Activated effector memory CD4-positive, alpha-beta T cell treated with anti-CD3 and anti-CD28 coated beads, Interleukin-2, amount 50 U/mL, for 16 hours (primary cell): Measurements from ENCODE around the gene PAX7.
"Not testable (repeated sequence)": the region's sequence is repeated elsewhere in the genome, so short reads cannot be mapped to it uniquely, and the experiment has no call there.

Source experiments
- DNase-seq: peaks from one replicate; pipeline ENCODE4 v3.0.0-alpha.2; 2020

Gene PAX7

DNA sequence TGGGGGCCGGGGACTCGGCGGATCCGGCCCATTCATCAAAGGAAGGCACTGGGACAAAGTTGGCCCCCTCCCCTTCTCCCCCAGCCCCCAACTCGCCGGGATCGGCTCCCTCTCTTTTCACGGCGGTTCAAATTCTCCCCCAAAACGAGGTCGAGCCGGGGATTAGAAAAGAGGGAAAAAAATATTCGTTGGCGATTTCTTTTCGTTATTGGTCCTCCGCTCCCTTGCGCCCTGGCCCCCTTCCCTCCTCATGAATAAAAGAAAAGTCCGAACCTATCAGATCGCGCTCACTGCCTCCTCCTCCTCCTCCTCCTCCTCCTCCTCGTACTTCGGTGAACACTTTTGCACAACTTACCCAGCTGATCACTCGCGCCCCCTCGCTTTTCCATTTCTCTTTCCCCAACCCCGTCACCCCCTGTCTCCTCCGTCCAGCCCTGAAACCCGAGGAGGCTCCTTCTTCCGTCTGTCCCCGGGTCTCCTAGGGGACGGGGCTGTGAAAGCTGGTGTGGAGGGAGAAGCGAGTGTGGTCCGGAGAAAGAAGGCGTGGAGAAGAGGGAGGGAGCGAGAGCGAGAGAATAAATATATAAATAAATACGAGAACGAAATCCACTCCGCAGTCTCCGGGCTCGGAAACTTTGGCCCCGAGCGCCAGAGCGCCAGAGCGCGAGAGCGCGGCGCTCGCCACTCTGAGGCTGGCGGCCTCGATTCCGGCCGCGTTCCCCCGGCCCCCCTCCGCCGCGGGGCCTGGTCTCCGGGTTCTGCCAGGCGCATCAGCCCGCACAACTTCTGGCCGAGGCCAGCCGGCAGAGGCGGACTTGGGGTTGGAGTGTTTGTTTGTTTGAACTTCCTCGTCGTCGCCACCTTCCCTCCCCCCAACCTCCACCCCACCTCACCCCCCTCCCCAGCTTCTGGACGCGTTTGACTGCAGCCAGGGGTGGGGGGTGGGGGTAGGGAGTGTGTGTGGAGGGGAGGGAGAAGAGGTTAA is at the start of gene PAX7:
TSS of gene PAX7 (plus strand) at position 336 of the 985 bp plus-strand sequence. CDS start 758 bp downstream, outside the sequence.
- no peak for DNase-seq

DNA sequence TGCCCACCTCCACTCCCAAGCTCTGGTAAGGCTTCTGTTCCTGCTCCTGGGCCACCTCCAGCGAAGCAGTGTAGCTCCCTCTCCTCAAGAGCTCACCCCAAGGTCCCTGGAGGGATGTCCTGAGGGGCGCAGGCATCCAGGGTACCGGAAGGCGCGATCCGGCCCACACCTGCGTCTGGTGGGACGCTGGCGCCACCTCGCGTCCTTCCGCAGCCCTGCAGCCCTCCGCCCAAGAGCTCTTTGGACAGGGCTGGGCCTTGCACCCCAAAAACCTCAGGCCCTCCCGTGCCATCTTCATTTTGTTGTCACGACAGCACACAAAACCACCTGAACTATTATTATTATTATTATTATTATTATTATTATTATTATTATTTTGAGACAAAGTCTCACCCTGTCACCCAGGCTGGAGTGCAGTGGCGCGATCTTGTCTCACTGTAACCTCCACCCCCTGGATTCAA is 49.2 kb upstream of the PAX7 start:
- no peak for DNase-seq

DNA sequence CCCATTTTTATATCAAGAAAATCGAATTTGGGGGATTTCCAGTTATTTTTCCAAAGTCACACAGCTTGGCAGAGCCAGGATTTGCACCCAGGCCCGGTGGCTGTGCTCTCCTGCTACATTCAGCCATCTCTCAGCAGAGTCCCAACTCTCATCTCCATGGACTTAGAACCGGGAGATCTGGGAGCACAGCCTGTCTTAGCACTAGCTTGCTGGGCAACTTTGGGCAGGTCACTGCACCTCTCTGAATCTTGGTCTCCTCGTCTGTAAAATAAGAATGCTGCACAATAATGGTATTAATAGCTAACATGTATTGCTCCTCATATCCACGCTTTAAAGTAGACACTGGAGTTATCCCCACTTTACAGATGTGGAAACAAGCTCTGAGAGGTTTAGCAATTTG is 47.8 kb upstream of the PAX7 start:
- no peak for DNase-seq

DNA sequence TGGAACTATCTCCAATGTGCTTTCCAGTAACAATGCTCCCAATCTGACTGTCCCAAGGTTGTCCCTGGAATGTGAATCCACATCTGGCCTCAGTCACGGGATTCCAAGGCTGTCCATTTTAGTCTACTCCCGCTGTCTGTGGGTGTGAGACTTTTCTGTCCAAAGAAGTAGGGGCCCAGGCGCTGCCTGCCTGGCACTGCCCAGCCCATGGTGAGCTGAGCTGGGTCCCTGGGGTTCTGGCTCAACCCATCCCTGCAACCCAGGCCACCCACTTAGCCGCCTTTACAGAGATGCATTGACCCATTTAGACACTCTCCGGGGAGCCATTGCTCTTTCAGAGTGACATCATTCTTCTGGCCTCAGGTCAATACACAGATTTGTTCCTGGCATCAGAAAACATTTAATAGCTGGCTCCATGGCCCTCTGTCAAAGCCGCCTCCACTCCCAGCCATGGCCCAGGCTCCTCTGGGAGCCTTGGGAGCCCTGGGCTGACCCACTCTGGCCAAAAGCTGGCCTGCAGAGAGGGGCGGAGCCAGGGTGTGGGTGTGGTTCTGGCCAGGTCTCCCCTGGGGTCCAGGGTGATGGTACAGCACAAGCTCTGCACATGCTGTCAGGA is 47.2 kb upstream of the PAX7 start:
- no peak for DNase-seq

DNA sequence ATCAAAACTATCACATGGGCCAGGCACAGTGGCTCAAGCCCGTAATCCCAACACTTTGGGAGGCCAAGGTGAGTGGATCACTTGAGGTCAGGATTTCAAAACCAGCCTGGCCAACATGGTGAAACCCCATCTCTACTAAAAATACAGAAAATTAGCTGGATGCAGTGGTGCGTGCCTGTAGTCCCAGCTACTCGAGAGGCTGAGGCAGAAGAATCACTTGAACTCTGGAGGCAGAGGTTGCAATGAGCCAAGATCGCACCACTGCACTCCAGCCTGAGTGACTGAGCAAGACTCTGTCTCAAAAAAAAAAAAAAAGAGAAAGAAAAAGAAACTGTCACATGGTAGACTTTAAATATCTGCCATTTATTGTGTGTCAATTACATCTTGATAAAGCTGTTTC is 44.6 kb upstream of the PAX7 start:
- DNase-seq = not testable (repeated sequence)

DNA sequence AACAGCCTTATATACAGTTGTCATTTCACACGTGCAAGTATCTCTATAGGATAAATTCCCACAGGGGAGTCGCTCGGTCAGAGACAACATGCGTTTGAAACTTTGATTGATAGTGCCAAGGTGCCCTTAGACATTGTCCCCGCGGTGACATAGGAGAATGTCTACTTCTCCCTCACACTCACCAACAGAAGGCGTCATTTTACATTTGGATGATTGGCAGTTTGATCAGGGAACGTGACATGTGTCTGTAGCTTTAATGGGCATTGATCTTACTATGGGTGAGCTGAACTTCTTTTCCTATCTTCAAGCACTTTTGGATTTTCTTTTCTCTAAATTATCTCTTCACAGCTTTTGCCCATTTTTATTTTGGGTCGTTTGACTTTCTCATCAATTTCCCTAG is 42.6 kb upstream of the PAX7 start:
- no peak for DNase-seq

DNA sequence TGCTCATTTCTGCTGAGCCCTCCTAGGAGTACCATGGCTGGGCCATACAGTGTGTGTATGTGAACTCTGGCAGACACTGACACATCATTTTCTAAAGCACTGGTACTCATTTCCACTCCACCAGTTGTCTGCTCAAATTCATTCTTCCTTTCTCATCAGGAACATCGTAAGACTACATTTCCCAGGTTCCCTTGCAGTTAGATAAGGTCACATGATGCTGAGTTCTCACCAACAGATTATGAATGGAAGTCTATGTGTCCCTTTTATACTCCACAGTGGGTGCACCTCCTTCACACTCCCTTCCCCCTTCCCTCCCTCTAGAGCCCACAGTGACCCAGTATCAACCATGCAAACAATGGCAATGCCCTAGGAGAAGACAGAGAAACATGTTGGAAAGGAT is 38.3 kb upstream of the PAX7 start:
- no peak for DNase-seq

DNA sequence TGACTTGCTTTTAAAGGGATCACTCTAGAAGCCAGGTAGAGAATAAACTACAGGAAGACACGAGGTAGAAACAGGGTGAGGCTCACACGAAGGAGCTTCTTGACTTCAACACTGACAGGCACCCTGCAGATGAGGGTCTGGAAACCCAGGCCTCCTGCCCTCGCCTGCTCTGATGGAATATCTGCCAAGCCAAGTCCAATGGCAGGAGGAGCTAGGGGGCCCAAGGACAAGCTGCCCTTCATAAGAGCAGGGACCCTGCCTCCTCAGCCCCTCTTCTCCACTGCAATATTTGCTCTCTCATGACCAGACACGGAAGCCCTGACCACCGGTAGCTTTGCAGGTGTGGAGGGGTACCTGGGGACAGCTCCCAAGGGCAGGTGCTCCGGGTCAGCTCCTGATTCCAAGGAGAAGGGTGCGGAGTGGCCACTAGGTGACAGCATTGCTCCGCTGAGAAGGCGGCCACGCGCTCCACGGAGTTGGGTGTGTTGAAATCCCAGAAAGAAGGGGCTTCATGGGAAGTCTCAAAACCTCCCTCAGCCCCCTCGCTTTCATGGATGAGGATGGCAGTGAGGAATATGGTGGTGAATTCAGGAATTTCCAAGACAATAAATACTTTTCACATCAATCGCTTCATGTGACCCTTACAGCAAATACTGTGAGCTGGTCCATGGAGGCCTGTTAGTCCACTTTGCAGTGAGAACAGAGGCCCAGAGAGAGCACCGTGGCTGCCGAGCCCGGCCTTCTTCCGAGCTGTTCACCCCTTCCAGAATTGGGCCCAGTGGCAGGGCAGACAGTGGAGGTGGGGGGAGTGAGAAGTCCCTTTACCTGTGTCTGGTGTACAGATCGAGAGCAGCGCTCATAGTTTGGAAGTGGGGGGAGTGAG is 33.2 kb upstream of the PAX7 start:
- peak; percentile 79 for DNase-seq

DNA sequence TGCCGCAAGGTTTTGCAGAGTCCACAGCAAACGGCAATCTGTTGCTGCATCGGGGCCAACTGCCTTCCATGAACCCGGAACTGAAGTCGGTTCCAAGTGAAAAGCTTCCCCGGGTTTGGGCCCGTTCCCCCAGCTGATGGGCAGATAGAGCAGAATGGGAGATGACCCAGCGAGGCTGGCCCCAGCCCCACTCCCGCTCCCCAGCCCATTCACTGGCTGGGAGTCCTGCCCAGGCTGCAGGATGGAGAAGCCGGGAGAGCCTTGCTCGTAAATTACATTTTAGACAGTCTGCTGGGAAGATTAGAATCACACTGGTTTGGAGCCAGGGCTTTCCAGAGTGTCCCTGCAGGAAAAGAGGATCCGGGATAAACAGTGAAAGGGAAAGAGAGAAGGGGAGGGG is 31.6 kb upstream of the PAX7 start:
- peak; percentile 5 for DNase-seq

DNA sequence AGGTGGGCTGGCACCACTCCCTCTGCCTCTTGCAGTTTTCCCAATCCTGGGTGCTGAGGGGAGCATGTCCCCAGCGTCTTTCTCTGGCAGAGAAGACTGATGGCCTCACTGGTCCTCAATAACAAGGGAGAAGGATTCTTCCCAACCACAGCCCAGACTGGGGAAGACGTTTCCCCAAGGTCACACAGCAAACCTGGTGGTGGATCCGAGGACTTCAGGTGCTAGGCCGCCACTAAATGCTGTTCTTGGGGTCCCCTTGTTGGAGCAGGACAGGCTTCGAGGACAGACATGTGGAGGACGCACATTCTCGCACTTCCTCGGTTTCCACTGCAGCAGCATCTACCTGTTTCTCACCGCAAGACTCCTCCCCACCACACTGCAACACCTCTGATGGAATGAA is 30.9 kb upstream of the PAX7 start:
- no peak for DNase-seq

DNA sequence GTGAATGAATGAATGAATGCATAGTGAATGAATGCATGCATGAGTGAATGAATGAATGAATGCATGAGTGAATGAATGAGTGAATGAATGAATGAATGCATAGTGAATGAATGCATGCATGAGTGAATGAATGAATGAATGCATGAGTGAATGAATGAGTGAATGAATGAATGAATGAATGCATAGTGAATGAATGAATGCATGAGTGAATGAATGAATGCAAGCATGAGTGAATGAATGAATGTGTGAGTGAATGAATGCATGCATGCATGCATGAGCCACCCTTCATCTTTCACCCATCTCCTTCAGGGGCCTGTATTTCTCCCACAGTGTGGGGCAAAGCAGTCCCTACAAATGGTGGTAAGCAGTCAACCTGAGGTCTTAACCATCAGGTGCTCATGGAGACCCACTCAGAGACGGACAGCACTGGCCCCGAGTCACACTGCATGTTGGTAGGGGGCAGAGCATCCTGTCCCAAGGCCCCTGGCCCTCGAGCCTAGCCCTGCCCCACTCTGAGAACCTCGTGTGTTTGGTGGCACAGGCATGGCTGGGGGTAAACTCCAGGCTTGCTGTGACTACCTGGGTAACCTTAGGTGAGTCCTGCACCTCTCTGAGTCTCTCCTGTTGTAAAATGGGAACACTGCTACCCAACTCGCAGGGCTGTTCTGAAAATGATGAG is 28.0 kb upstream of the PAX7 start:
- no peak for DNase-seq

DNA sequence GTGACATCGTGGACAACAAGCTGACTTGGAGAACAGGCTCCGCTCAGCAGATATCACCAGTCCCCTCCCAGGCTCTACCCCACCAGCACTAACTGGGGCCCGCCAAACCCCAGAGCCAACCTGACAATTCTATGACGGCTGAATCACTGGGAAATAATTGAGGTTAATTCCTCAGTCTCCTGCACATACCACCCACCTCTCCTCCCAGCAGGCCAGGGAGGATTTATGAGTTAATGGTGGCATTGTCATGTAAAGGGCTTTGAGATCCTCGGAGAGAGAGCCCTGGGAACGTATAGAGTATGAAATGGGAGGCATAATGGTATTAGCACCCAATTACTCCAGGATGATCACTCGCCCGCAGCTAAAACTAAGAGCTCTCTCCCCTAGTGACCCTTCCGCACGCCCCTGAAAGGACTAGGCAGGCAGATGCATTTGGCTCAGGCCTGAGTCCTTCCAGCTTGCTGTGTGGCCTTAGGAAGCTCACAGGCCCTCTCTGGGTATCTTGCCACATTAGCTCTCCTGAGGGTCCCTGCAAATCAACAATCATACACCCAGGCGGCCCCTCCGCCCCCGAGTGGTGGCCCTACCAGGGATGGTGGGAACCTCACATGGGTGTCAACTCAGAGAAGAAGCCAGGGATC is 27.3 kb upstream of the PAX7 start:
- DNase-seq = no peak

DNA sequence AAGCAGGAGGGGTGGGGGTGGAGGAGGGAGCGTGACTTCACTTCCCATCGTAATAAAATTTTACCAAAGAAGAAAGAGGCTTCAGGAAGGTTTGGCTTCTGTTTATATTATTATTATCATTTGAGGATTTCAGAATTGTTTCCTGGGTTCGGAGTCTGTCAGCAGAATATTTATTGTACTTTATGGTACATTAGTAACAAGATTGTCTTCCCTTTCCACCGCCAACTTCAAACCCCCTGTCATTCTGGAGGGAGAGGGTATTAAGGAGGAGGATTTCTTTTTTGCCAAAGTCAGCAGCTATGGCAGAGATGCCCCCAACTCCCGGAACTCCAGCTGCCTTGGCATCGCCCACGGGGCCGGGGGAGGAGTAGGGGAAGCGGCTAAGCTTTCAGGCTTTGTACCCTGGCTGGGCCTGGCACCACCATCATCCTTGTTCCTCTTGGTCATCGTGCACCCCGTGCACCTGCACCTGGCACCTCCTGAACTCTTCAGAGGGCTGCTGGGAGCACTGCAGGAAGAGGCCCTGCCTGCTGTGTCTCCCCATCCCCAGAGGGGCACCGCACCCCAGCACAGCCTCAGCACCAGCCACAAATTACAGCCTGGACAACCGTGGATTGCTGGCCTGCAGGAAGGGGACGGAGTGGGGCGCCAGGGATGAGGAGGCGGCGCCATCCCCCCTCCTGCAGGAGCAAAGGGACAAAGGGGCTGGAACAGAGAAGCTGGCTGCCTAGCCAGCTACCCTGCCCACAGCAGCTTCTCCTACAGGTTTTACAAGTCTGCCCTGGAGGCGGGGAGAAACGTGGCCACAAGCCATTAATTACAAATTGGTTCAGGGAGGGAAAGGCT is 24.0 kb upstream of the PAX7 start:
- DNase-seq = no peak

DNA sequence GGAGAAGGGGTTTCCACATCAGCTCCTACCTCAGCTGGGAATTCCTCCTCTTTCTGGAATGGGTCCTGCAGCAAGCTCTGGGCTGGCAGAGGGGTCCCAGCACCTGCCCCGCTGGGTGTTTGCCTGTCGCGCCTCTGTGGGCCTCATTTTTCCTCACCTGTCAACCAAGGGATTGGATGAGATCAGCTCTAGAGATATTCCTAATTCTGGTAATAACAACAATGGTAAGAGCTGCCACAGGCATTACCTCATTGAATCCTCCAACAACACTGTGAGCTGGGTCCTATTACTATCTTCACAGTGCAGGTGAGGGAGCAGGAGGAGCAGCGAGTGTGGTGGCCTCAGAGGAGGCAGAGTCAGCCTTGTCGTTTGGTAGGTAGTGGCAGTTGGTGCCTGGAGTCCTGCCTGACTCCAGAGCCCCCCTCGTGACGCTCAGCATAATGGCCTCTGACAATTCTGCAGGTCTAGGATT is 23.3 kb upstream of the PAX7 start:
- DNase-seq = no peak

DNA sequence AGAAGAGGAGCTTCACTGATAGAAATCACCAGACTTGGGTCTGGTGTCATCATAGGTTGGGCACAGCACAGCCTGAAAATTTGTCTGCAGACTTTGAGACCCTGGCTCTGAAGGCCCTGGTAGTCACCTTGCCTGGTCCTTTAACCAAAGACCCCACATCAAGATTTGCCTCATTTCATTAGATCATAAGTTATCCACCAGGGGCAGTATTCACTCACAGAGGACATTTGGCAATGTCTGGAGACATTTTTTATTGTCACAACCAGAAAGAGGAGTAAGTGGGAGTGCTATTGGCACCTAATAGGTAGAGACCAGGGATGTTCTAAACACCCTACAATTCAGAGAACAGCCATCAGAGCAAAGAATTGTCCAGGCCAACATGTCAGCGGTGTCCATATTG is 22.1 kb upstream of the PAX7 start:
- no peak for DNase-seq

DNA sequence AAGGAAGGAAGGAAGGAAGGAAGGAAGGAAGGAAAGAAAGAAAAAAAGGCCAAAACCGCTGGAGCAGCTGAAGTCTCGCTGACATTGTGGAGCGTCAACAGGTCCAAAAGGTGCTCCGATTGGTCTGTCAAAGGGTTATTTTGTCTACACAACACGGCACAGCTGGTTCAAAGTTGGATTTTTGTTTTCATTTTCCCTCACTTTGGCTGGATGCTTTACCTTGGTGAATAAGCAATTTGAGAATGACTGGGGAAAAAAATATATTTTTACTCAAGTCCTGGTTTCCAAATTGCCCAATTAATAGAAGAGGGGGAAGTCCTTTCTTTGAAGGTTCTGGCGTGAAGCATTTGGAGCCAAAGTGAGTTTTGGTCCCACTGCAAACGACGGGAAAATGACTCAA is 19.3 kb upstream of the PAX7 start:
- DNase-seq = no peak

DNA sequence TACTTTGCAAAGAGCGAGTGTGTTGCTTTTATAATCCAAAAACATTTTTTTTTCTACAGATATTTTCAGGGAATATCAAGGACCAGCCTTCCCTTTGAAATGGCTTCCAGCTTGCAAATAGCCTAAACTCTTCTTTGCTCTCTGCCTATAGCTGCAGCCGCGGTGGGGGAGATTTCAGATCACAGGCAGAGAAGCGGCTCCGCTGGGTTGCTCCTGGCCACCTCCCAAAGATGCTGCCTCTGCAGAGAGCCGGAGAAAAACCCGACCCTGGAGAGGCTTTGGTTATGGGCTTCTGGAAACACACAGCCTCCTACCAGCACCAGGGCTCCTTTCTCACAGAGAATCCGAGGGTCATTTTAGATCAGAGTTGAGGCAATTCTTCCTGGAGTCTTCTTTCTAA is 18.6 kb upstream of the PAX7 start:
- DNase-seq = no peak

DNA sequence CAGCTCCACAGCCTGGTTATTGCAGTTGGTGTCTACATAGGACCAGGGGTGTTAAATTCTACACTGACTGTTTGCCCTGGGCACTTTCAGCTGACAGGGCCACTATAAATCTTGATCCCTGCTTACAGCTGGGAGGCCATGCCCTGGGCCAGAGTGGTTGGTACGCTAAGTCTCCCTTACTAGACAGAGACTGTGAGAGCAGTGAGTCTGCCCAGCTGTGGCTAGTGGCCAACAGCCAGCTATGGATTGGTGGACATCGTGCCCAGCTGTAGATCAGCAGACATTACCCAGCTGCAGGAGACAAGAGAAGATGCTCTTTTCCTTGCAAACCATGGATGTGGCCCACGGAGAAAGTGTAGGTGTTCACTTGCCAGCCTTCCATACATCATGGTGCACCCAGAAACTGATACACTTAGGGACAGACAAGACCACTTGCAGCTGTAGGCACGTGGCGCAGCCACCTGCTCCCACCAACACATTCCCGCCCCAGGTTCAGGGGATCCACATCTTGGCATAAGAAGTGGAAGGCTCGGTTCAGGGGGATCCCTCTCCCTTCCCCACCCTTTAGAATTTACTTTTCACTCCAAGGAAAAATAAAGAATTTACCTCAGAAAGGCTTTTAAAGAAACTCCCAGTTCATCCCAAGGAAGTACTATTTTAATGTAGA is 16.4 kb upstream of the PAX7 start:
- no peak for DNase-seq

DNA sequence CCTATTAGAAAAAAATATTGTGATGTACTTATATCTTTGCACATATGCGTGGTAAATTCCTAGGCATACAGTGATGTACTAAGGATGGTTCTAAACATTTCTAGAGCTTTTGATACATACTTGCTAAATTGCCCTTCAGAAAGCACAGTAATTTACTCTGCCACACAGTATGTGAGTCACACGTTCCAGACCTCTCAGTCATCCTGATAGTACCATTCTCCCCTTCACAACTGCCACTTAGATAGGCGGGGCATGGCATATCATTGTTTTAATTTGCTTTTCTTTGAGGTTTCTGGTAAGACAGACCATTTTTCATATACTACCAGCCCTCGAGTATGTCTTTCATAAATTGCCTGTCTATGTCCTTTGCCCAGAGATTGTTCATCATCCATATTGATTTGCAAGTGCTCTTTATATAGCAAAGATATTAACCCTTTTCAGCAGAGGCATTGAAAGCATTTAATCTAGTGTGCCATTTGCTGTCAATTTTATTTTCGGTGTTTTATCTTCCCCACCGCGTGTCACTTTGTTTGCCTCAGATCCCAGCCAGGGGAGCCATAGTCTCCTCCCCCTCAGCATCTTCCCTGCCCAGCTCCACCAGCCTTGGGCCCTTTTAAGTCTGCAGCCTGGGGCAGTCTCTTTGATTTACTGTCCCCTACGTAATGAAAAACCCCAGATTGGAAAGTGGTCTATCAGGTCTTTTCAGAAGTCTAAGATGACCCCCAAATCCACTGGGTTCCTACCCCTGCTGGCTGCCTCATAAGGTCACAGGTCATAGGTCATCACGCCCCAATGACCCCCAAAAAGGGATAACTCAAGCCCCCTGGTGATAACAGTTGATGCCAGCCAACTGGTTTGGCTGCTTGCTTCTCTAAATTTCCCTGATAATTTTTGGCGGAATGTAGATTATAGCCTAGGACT is 11.8 kb upstream of the PAX7 start:
- no peak for DNase-seq
